Measurements from ENCODE around the gene PCBP3.
"Not testable (repeated sequence)": the region's sequence is repeated elsewhere in the genome, so short reads cannot be mapped to it uniquely, and the experiment has no call there.

The PCBP3 gene

DNA sequence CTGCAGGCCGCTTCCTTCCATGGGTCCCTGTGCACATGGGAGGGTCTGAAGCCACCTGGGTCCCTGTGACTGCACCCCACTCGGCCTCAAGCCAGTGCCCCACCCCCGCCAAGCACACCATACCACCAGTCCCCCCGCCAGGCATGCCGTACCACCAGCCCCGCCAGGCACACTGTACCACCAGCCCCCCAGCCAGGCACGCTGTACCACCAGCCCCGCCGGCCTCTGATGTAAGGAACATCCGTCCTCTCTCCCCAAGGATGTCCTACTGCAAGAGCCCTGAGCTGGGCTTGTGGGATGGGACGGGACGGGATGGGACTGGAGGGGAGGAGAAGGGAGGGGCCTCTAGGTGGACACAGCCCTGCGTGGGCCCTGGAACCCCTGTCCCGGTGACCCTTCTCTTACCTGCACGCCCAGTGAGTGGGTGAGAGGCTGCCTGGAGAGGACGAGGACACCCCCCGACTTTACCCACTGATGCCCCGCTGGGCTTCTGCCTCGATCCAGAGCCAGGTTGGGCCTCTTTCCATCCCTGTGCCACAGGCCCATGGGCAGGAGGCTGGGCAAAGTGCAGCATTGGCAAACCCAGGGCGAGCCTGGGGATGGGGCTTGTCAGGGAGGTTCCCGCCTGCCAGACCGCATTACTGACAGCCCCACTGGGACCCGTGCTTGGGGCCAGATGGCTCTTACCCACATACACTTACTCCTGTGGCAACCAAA, 297.3 kb downstream of the PCBP3 start:
- no peak for DNase-seq

DNA sequence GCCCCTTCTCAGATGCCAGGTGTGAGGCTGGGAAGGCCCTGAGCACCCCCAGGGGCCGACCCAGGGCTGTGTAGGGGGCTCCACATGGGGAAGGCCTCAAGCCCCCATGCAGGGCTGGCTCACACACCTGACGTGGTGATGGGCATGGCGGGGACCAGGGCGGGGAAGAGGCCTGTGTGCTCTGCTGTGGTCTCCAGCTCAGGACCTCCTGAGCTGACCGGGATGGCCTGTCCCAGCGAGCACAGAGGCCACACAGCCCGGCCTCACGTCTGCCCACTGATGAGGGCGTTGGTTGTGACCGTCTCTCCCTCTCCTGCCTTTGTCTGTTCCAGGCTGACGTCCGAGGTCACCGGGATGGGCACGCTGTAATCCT, 297.8 kb downstream of the PCBP3 start:
- no peak for DNase-seq

DNA sequence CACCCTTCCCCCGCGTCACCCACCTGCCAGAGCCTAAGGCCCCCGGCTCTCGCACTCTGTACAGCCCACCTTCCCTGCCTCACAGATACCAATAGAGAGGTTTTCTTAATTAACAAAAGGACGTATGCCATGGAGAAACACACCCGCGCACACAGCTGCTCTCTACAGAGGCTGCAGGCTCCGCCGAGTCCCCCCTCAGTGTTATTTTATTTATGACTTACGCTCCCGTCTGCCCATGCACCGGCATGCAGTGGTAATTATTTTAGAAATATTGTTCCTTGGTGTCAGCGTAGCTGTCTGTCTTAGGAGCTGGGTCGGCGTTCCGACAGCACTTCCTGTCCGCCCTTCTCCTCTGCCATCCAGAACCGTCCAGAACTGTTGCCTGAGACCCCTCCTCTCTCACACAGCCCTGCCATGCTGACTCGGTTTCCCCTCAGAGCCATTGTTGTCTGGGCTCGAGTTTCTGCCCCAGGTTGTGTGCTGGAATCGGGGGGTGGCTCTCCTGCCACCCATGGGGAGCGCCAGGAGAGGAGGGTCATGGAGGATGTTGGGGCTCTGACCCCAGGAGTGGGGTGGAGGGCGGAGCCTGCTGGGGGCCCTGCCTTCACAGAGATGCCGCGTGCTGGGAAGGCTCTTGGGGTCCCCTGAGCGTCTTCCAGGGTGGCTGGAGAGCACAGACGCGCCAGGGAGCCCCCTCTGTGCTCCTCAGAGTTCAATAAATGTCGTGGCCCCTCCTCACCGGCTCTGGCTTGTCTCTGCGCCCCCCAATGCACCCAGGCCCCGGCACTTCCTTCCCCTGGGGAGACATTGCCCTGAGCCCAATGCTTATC, 298.4 kb downstream of the PCBP3 start:
- no peak for DNase-seq

- no peak for DNase-seq
Observed at GRCh38 chr21:45942755-45943629, 299.5 kb downstream of the PCBP3 start.

GRCh38 chr21:45943630-45944540, 300.4 kb downstream of the PCBP3 start:
- no peak for DNase-seq

- no peak for DNase-seq
Observed at GRCh38 chr21:45944601-45945000, 301.1 kb downstream of the PCBP3 start.

DNA sequence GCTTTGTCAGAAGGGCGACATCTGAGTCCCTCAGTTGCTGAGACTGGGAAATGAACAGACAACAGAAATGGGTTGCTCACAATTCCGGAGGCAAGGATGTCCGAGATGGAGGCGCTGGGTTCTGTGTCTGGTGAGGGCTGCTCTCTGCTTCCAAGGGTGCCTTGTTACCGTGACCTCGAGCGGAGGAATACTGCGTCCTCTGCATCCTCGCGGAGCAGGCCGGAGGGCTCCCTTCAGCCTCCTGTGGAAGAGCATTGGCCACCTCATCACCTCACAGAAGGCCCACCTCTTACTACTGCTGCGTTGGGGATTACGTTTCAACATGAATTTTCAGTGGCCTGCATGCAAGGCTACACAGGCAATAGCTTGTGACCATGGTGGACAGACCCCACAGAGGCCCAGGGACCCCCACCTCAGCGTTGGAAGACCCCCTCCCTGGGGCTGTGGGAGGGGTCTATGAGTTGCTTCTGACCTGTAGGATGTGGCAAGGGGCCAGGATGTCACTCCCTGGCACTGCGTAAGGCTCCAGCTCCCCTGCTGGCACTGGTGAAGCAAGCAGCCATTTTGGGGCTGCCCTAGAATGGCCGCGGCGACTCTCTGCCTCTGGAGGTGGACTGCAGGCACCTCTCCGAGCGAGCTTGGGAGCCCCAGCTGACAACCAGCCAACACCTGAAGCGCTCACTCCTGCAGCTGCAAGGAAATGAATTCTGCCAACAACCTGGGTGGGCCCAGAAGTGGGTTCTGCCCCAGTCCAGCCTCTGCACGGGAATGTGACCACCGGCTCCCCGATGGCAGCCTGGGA, 301.7 kb downstream of the PCBP3 start:
- no peak for DNase-seq

DNA sequence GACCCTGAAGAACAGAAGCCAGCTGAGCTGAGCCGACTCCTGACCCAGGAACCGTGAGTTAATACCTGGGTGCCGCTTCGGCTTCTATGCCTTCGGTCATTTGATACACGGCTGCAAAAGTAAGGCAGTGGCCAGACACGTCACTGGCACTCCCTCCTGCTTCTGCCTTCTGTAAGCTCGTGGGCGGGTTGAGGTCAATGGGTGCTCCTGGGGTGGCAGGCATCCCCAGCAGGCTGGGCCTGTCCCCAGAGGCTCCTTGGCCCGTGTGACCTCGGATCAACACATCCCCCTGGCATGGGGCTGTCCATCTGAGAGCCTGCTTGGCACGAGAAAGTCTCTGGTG, 302.3 kb downstream of the PCBP3 start:
- DNase-seq: no peak

GRCh38 chr21:45947296-45947695, 303.8 kb downstream of the PCBP3 start:
- DNase-seq: no peak

DNA sequence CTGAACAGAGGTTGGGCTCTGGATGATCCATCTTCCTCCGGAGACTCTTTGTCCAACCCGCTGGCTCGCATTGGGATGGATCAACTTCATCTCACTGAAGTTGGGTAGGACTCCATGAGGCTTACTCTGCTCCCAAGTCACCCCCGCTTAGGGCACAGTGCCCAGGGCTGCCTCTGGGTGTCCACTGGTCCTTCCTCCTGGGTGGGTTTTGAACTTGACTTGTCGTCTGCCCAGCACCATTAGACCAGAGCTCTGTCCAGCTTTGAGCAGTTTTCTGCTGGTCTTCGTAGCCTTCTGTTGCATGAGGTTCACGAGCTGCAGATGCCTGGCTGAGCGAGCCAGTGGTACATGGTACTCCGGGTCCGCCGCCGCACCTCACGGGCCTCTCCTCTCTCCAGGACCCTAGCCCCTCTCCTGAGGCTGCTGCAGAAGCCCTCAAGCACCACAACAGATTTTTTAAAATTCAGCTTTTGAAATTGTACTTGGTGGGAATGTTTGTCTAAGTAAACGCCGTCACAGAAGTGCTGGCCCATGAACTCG, 304.3 kb downstream of the PCBP3 start:
- no peak for DNase-seq

GRCh38 chr21:45948576-45949141, 305.1 kb downstream of the PCBP3 start:
- no peak for DNase-seq

- no peak for DNase-seq
Observed at GRCh38 chr21:45949928-45950739, 306.6 kb downstream of the PCBP3 start.

GRCh38 chr21:45950740-45951515, 307.4 kb downstream of the PCBP3 start:
- no peak for DNase-seq

DNA sequence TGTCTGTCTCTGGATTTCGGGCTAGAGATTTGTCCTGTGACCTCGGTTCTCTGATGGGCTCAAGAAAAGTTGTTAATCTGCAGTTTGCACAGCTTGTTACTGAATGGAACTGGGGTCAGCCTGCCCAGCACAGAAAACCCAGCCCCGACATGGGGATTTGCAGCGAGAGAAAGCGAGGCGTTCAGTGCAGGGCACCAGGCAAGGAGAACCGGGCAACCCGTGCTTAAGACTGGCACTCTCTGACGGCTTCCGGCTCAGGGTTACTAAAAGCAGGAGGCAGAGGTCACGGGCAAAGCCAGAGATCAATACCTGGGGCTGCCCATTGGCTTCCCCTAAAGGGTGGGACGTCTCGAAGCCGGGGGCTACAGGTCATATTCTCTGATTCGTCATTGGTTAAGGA, 308.2 kb downstream of the PCBP3 start:
- no peak for DNase-seq

DNA sequence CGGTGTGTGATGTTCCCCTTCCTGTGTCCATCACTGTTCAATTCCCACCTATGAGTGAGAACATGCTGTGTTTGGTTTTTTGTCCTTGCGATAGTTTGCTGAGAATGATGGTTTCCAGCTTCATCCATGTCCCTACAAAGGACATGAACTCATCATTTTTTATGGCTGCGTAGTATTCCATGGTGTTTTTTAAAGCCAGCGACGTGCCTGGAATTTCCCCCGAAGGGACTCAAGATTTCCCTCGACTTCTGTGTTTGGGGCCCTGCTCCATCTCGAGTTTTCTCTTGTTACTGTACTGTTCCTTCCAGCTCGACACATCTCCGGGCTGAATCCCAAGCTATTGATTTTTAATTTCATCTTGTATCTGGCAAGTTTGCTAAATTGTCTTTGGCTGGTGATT, 309.0 kb downstream of the PCBP3 start:
- DNase-seq: not testable (repeated sequence)

GRCh38 chr21:45952974-45953373, 309.4 kb downstream of the PCBP3 start:
- DNase-seq: no peak

DNA sequence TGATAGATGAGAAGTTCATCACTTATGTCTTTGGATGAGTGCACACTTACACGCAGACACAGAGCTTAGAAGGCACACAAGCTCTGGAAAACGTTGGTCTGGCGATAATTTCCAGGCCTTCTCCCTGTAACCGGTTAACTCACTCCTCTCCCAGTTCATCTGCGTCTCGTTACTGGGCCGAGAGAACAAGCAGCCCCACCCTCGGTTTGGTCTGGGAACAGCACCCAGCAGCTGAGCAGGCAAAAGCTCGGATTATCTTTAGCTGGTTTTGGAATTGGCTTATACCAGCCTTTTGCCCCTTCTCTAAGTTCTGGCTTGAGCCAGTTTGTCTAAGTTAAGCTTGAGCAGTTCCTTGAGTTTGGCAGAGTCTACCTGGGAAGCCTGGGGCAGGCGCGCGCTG, 310.7 kb downstream of the PCBP3 start:
- no peak for DNase-seq

- DNase-seq: no peak
Observed at GRCh38 chr21:45954921-45955320, 311.4 kb downstream of the PCBP3 start.

DNA sequence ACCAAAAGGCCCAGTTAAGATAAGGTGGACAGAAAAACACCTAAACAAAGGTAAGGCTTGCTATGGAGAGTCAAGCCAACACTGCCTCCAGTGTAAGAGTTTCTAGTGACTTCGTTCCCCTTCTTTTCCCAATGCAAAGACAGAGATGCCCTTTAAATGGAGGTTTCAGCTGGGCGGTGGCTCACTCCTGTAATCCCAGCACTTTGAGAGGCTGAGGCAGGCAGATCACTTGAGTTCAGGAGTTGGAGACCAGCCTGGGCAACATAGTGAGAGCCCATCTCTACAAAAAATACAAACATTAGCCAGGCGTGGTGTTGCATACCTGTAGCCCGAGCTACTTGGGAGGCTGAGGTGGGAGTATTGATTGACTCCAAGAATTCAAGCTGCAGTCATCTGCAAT, 314.0 kb downstream of the PCBP3 start:
- no peak for DNase-seq

All from stimulated activated CD4-positive, alpha-beta T cell treated with anti-CD3 and anti-CD28 coated beads, Interleukin-4, amount 100 ng/mL, for 24 hours (primary cell).